ENCODE measurements around the gene C1R.

Gene C1R

GRCh38 chr12:7110661-7111060, 18.4 kb upstream of the C1R start:
- no peaks in the 10 kb centered on the region for H3K9me3 ChIP-seq (ENCODE audit: control insufficient read depth, insufficient read depth, low read depth, low read length)
- ChIA-PET CTCF (interaction anchor here (0.6 to 4.3 kb wide), 15 partner anchors 10 to 496 kb away, joined by 3 to 46 read pairs (median 6); partner anchors contain the start of genes C12orf57, C1R, RNU7-1 and SPSB2), POLR2A (interaction anchor here (1.2 to 2.2 kb wide), 2 partner anchors 166 to 243 kb away, joined by 3 to 9 read pairs; partner anchors contain the start of genes C12orf57, RNU7-1 and TPI1)
- H3K4me1 ChIP-seq (ENCODE audit: control insufficient read depth, insufficient read depth, low read length) = no peaks in the 10 kb centered on the region
- peaks cover 0 to 5% of the 10 kb centered on the region in 2 experiments; a peak in 1 of 3 replicates for H3K36me3 ChIP-seq (ENCODE audit: control insufficient read depth in 2 of 2, insufficient read depth in 1 of 2, low read length in 2 of 2)
- H3K27ac ChIP-seq (ENCODE audit: extremely low read depth, low read depth, low read length) = no peak overlapping the region
- no peak overlapping the region for H3K4me3 ChIP-seq (ENCODE audit: low read depth, low read length)
- TF ChIP-seq ZNF335 (tag by site-specific recombination; conservative IDR thresholded peaks at IDR 0.05) = no peak
- TF ChIP-seq ZNF133 (tag by site-specific recombination; IDR thresholded peaks at IDR 0.05) = no peak
- no peak for TF ChIP-seq ZNF521 (tag by site-specific recombination; IDR thresholded peaks at IDR 0.05)
- TF ChIP-seq ZNF423 (tag by site-specific recombination; IDR thresholded peaks at IDR 0.05) = no peak
- TF ChIP-seq ZBTB6 (tag by site-specific recombination; IDR thresholded peaks at IDR 0.05) = no peak
- TF ChIP-seq ZNF132 (tag by site-specific recombination; IDR thresholded peaks at IDR 0.05; ENCODE audit: borderline replicate concordance) = no peak
- TF ChIP-seq ZSCAN16 (tag by site-specific recombination; IDR thresholded peaks at IDR 0.05) = no peak
- TF ChIP-seq ZNF692 (tag by site-specific recombination; IDR thresholded peaks at IDR 0.05) = no peak
- TF ChIP-seq ZSCAN23 (tag by site-specific recombination; IDR thresholded peaks at IDR 0.05) = no peak
- TF ChIP-seq OVOL3 (tag by site-specific recombination; IDR thresholded peaks at IDR 0.05) = no peak
- no peak for TF ChIP-seq ZEB2 (tag by site-specific recombination; IDR thresholded peaks at IDR 0.05)
- no peak for TF ChIP-seq WT1 (tag by site-specific recombination; IDR thresholded peaks at IDR 0.05)
- no peak for TF ChIP-seq GLIS1 (tag by site-specific recombination; IDR thresholded peaks at IDR 0.05)
- TF ChIP-seq CTCF (tag by site-specific recombination; IDR thresholded peaks at IDR 0.05) = no peak
- TF ChIP-seq, protein P1, sequence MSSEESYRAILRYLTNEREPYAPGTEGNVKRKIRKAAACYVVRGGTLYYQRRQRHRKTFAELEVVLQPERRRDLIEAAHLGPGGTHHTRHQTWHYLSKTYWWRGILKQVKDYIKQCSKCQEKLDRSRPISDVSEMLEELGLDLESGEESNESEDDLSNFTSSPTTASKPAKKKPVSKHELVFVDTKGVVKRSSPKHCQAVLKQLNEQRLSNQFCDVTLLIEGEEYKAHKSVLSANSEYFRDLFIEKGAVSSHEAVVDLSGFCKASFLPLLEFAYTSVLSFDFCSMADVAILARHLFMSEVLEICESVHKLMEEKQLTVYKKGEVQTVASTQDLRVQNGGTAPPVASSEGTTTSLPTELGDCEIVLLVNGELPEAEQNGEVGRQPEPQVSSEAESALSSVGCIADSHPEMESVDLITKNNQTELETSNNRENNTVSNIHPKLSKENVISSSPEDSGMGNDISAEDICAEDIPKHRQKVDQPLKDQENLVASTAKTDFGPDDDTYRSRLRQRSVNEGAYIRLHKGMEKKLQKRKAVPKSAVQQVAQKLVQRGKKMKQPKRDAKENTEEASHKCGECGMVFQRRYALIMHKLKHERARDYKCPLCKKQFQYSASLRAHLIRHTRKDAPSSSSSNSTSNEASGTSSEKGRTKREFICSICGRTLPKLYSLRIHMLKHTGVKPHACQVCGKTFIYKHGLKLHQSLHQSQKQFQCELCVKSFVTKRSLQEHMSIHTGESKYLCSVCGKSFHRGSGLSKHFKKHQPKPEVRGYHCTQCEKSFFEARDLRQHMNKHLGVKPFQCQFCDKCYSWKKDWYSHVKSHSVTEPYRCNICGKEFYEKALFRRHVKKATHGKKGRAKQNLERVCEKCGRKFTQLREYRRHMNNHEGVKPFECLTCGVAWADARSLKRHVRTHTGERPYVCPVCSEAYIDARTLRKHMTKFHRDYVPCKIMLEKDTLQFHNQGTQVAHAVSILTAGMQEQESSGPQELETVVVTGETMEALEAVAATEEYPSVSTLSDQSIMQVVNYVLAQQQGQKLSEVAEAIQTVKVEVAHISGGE (tag by site-specific recombination; conservative IDR thresholded peaks at IDR 0.05; ENCODE audit: low read depth) = no peak
- TF ChIP-seq ZFP41 (tag by site-specific recombination; IDR thresholded peaks at IDR 0.05; ENCODE audit: borderline replicate concordance) = no peak
- no peak for TF ChIP-seq ZNF24 (tag by site-specific recombination; IDR thresholded peaks at IDR 0.05)
- TF ChIP-seq ZNF302 (tag by site-specific recombination; IDR thresholded peaks at IDR 0.05; ENCODE audit: low read depth) = no peak
- TF ChIP-seq ZBTB8A (tag by site-specific recombination; IDR thresholded peaks at IDR 0.05) = no peak
